SK-N-SH (cell line): ENCODE data around the gene DPP4.

Experiments
- CTCF ChIP-seq: fragments of 200-600 bp; sonication (generic); IDR thresholded peaks from 2 replicates; pipeline ENCODE4 v1.6.1; 2017; ENCODE audit warnings: antibody characterized with exemption, mild to moderate bottlenecking, moderate library complexity
- EP300 ChIP-seq, 2 experiments: IDR thresholded peaks; 2 replicates each; pipeline versions ENCODE4 v1.4.0 to v1.6.1; 2012; ENCODE audit warnings: borderline replicate concordance in 1 of 2, low read depth in 1 of 2, low read length in 1 of 2
- GATA2 ChIP-seq: sonication (generic); formaldehyde crosslinking; IDR thresholded peaks from 2 replicates; pipeline ENCODE4 v1.5.0; 2020; ENCODE audit warnings: mild to moderate bottlenecking, missing genetic modification reagents
- NRF1 ChIP-seq: IDR thresholded peaks from 2 replicates; pipeline ENCODE4 v1.6.1; 2012; ENCODE audit warnings: low read depth, mild to moderate bottlenecking, low read length
- POLR2AphosphoS5 ChIP-seq: IDR thresholded peaks from 2 replicates; pipeline ENCODE4 v1.6.1; 2012; ENCODE audit warnings: low read depth, low read length
- REST ChIP-seq: IDR thresholded peaks from 2 replicates; pipeline ENCODE4 v1.6.1; 2012; ENCODE audit warnings: mild to moderate bottlenecking, low read depth, low read length, moderate library complexity

- TF ChIP-seq GATA2 (CRISPR knock-in tag): no peak
- TF ChIP-seq CTCF: no peak; the same call in 1 of the 2 replicates
- no peak for TF ChIP-seq REST
- no peak for TF ChIP-seq POLR2AphosphoS5
- TF ChIP-seq EP300 (IDR thresholded peaks at IDR 0.05; ENCODE audit: borderline replicate concordance in 1 of 2, low read depth in 1 of 2, low read length in 1 of 2): no peak
- TF ChIP-seq NRF1: no peak
Observed at GRCh38 chr2:162073888-162074631, at the start of gene DPP4.
